ENCODE data around the gene ABHD11. TPM values are rescaled to one million over a fixed set of nuclear protein-coding genes. Genes with fewer than 3 reads are reported as not detected.
"Not testable (repeated sequence)": the region's sequence is repeated elsewhere in the genome, so short reads cannot be mapped to it uniquely, and the experiment has no call there.

Gene ABHD11
- total and polyA plus RNA-seq, 2 experiments from 2014 or later = 18.1 to 20.8 TPM

GRCh38 chr7:73717025-73717807, 21.4 kb downstream of the ABHD11 start:
- TF ChIP-seq EZH2 (IDR thresholded peaks at IDR 0.05; ENCODE audit: insufficient read depth, poor library complexity, severe bottlenecking) = no peak
- TF ChIP-seq EZH2phosphoT487 (IDR thresholded peaks at IDR 0.05; ENCODE audit: insufficient read depth, low read depth) = no peak
- Histone ChIP-seq H3K9me3 (ENCODE audit: low read depth) (no peaks in the 10 kb centered on the region), H3K9me2 (ENCODE audit: insufficient read depth) (no peaks in the 10 kb centered on the region), H3K79me2 (ENCODE audit: insufficient read depth) (peaks cover 62% of the 10 kb centered on the region), H4K20me1 (ENCODE audit: insufficient read depth) (peaks cover 8% of the 10 kb centered on the region; the same call in 1 of the 2 replicates), H3K36me3 (ENCODE audit: low read depth) (no peaks in the 10 kb centered on the region), H3K27ac (peak overlapping the region; percentile 91), H2AFZ (no peak overlapping the region), H3K4me1 (ENCODE audit: insufficient read depth) (peaks cover 28% of the 10 kb centered on the region), H3F3A (ENCODE audit: insufficient read depth) (peaks cover 21% of the 10 kb centered on the region), H3K4me3 (peak overlapping the region; percentile 95), H3K9ac (peak overlapping the region; percentile 94), H3K27me3 (replicated peaks; ENCODE audit: insufficient read depth) (no peaks in the 10 kb centered on the region), H3K4me2 (ENCODE audit: unreplicated experiment) (peak overlapping the region; percentile 68)
- in situ Hi-C loops (cut with MboI) = no loop called here
- peak; percentile 67 for DNase-seq
- 53 to 58% methylated on average over 9 to 13 of the region's 13 CpGs for WGBS, 2 experiments (ENCODE audit: low coverage in 1 of 2, low lambda C conversion rate in 2 of 2, missing lambda C conversion rate in 2 of 2)

GRCh38 chr7:73716318-73716890, 22.2 kb downstream of the ABHD11 start:
- in situ Hi-C loops (cut with MboI) = no loop called here
- Histone ChIP-seq H3K9ac (peak overlapping the region; percentile 94), H3K4me2 (ENCODE audit: unreplicated experiment) (peak overlapping the region; percentile 29)

GRCh38 chr7:73715648-73716317, 22.8 kb downstream of the ABHD11 start:
- peaks cover 28% of the 10 kb centered on the region for H3K4me1 ChIP-seq (ENCODE audit: insufficient read depth)
- H3K27me3 ChIP-seq (replicated peaks; ENCODE audit: insufficient read depth) = no peaks in the 10 kb centered on the region
- peak overlapping the region; percentile 21; the same call in 1 of the 2 replicates for H3K4me3 ChIP-seq
- H3K36me3 ChIP-seq (ENCODE audit: low read depth) = no peaks in the 10 kb centered on the region
- no peaks in the 10 kb centered on the region for H3K9me2 ChIP-seq (ENCODE audit: insufficient read depth)
- H4K20me1 ChIP-seq (ENCODE audit: insufficient read depth) = peaks cover 13% of the 10 kb centered on the region
- H3K79me2 ChIP-seq (ENCODE audit: insufficient read depth) = peaks cover 77% of the 10 kb centered on the region
- peak; percentile 99 for DNase-seq
- H2AFZ ChIP-seq = no peak overlapping the region
- peaks cover 21% of the 10 kb centered on the region for H3F3A ChIP-seq (ENCODE audit: insufficient read depth)
- H3K4me2 ChIP-seq (ENCODE audit: unreplicated experiment) = peak overlapping the region; percentile 39
- H3K9ac ChIP-seq = peak overlapping the region; percentile 94
- peak overlapping the region; percentile 91 for H3K27ac ChIP-seq
- in situ Hi-C loops (cut with MboI) = no loop called here
- WGBS, 2 experiments (ENCODE audit: low coverage in 1 of 2, low lambda C conversion rate in 2 of 2, missing lambda C conversion rate in 2 of 2) = 41 to 44% methylated on average over 16 of the region's 16 CpGs
- H3K9me3 ChIP-seq (ENCODE audit: low read depth) = no peaks in the 10 kb centered on the region
- TF ChIP-seq EZH2 (IDR thresholded peaks at IDR 0.05; ENCODE audit: insufficient read depth, poor library complexity, severe bottlenecking) = no peak
- no peak for TF ChIP-seq EZH2phosphoT487 (IDR thresholded peaks at IDR 0.05; ENCODE audit: insufficient read depth, low read depth)

More at GRCh38 chr7:73716318-73716890, 22.2 kb downstream of the ABHD11 start:
- H3K4me3 ChIP-seq = peak overlapping the region; percentile 20; the same call in 1 of the 2 replicates
- 77 to 78% methylated on average over 4 of the region's 4 CpGs for WGBS, 2 experiments (ENCODE audit: low coverage in 1 of 2, low lambda C conversion rate in 2 of 2, missing lambda C conversion rate in 2 of 2)
- no peak overlapping the region for H2AFZ ChIP-seq
- peaks cover 28% of the 10 kb centered on the region for H3K4me1 ChIP-seq (ENCODE audit: insufficient read depth)
- peaks cover 21% of the 10 kb centered on the region for H3F3A ChIP-seq (ENCODE audit: insufficient read depth)
- peaks cover 8% of the 10 kb centered on the region; the same call in 1 of the 2 replicates for H4K20me1 ChIP-seq (ENCODE audit: insufficient read depth)
- H3K79me2 ChIP-seq (ENCODE audit: insufficient read depth) = peaks cover 70% of the 10 kb centered on the region
- no peak for TF ChIP-seq EZH2 (IDR thresholded peaks at IDR 0.05; ENCODE audit: insufficient read depth, poor library complexity, severe bottlenecking)
- TF ChIP-seq EZH2phosphoT487 (IDR thresholded peaks at IDR 0.05; ENCODE audit: insufficient read depth, low read depth) = no peak
- no peak for DNase-seq
- no peaks in the 10 kb centered on the region for H3K27me3 ChIP-seq (replicated peaks; ENCODE audit: insufficient read depth)
- no peaks in the 10 kb centered on the region for H3K9me3 ChIP-seq (ENCODE audit: low read depth)
- peak overlapping the region; percentile 91 for H3K27ac ChIP-seq
- no peaks in the 10 kb centered on the region for H3K9me2 ChIP-seq (ENCODE audit: insufficient read depth)
- no peaks in the 10 kb centered on the region for H3K36me3 ChIP-seq (ENCODE audit: low read depth)

- H3K27ac ChIP-seq; H3K36me3 ChIP-seq (ENCODE audit: low read depth); H3K9me2 ChIP-seq (ENCODE audit: insufficient read depth); DNase-seq; H3K9me3 ChIP-seq (ENCODE audit: low read depth); H3K4me2 ChIP-seq (ENCODE audit: unreplicated experiment); H3K27me3 ChIP-seq (replicated peaks; ENCODE audit: insufficient read depth); in situ Hi-C loops (cut with MboI); H3K9ac ChIP-seq; H2AFZ ChIP-seq; H3K4me3 ChIP-seq: not testable (repeated sequence)
- H3K4me1 ChIP-seq (ENCODE audit: insufficient read depth) = peaks cover 28% of the 10 kb centered on the region
- H3F3A ChIP-seq (ENCODE audit: insufficient read depth) = peaks cover 21% of the 10 kb centered on the region
- WGBS, 2 experiments (ENCODE audit: low coverage in 1 of 2, low lambda C conversion rate in 2 of 2, missing lambda C conversion rate in 2 of 2) = 98 to 100% methylated on average over 6 of the region's 6 CpGs
- H3K79me2 ChIP-seq (ENCODE audit: insufficient read depth) = peaks cover 91% of the 10 kb centered on the region
- H4K20me1 ChIP-seq (ENCODE audit: insufficient read depth) = peaks cover 13% of the 10 kb centered on the region
Observed at GRCh38 chr7:73713319-73713718, 25.3 kb downstream of the ABHD11 start.
